ENCODE data around the gene CALM3. TPM values are rescaled to one million over a fixed set of nuclear protein-coding genes. Genes with fewer than 3 reads are reported as not detected.

The CALM3 gene
- total RNA-seq, 1 donor, result 210 TPM

DNA sequence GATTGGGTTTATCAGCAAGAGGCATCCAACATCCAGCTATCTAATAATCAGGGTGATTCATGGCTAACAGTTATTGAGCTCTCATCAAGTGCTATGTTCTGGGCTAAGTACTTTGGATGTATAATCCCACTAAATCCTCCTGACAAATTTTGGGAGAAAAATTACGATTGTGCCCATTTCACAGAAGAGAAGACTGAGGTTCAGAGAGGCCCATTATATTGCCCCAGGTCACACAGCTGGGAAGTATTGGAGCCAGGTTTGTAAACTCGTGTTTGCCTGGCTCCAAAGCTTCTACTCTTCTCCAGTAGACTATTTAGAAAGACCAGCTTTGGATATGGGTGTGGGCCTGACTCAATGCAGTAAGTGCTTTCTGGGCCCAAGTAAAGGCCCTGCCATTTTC lies 20.9 kb upstream of the CALM3 start:
- DNase-seq (ENCODE audit: low read depth), result no peak
- TF ChIP-seq, protein P1, sequence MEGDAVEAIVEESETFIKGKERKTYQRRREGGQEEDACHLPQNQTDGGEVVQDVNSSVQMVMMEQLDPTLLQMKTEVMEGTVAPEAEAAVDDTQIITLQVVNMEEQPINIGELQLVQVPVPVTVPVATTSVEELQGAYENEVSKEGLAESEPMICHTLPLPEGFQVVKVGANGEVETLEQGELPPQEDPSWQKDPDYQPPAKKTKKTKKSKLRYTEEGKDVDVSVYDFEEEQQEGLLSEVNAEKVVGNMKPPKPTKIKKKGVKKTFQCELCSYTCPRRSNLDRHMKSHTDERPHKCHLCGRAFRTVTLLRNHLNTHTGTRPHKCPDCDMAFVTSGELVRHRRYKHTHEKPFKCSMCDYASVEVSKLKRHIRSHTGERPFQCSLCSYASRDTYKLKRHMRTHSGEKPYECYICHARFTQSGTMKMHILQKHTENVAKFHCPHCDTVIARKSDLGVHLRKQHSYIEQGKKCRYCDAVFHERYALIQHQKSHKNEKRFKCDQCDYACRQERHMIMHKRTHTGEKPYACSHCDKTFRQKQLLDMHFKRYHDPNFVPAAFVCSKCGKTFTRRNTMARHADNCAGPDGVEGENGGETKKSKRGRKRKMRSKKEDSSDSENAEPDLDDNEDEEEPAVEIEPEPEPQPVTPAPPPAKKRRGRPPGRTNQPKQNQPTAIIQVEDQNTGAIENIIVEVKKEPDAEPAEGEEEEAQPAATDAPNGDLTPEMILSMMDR (IDR thresholded peaks at IDR 0.05; ENCODE audit: insufficient read depth, low read length), result no peak
- no peak overlapping the region for H3K4me3 ChIP-seq (ENCODE audit: low read depth, low read length)

DNA sequence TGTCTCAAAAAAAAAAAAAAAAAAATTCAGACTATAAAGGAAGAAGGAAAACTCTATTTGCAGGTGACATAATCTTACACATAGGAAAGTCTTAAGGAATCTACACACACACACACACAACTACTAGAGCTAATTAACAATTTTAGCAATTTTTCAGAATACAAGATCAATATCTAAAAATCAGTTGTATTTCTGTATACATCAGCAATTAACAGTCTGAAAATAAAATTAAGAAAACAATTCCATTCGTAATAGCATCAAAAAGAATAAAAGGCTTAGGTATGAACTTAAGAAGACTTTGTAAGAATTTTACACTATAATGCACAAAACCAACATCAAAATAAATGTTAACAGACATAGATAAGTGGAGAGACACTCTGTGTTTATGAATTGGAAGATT lies 15.6 kb upstream of the CALM3 start:
- DNase-seq (ENCODE audit: low read depth), result no peak
- TF ChIP-seq, protein P1 (IDR thresholded peaks at IDR 0.05; ENCODE audit: insufficient read depth, low read length), result no peak
- H3K4me3 ChIP-seq (ENCODE audit: low read depth, low read length), result no peak overlapping the region

DNA sequence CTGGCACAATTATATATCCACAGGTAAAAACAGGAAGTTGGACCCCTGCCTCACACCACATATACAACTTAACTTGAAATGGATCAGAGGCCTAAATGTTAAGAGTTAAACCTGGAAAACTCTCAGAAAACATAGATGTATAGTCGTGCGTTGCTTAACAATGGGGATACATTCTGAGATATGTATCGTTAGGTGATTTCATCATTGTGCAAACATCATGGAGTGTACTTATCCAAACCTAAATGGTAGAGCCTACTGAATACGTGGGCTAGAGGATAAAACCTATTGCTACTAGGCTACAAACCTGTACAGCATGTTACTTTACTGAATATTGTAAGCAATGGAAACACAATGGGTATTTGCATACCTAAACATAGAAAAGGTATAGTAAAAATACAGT lies 14.8 kb upstream of the CALM3 start:
- TF ChIP-seq, protein P1 (IDR thresholded peaks at IDR 0.05; ENCODE audit: insufficient read depth, low read length), result no peak
- H3K4me3 ChIP-seq (ENCODE audit: low read depth, low read length), result no peak overlapping the region
- DNase-seq (ENCODE audit: low read depth), result no peak

DNA sequence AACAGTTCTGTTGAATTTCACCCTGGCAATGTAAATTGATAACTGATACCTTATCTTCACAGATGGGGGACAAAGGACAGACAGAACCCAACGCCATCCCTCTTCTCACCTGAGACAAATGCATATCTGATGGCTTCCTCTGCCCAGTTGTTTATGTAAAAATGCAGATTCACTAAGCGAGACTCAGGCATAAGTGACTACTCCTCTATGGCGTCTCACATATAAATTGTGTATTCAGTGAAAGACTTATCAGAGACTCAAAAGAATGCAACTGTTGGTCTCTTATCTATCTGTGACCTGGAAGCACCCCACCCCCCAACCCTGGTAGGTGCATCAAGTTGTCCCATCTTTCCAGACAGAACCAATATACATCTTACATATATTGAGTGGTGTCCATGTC lies 13.3 kb upstream of the CALM3 start:
- no peak for DNase-seq (ENCODE audit: low read depth)
- H3K4me3 ChIP-seq (ENCODE audit: low read depth, low read length), result no peak overlapping the region
- TF ChIP-seq, protein P1 (IDR thresholded peaks at IDR 0.05; ENCODE audit: insufficient read depth, low read length), result no peak

DNA sequence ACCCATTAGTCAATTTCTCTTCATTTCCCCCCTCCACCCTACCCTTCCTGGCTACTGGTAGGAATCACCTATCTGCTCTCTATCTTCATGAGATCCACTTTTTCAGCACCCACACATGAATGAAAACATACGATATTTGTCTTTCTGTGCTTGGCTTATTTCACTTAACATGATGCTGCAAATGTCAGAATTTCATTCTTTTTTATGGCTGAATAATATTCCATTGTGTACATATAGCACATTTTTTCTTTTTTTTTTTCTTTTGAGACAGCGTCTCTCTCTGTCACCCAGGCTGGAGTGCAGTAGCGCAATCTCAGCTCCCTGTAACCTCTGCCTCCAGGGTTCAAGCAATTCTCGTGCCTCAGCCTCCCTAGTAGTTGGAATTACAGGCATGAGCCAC lies 9.9 kb upstream of the CALM3 start:
- TF ChIP-seq, protein P1 (IDR thresholded peaks at IDR 0.05; ENCODE audit: insufficient read depth, low read length), result no peak
- no peak for DNase-seq (ENCODE audit: low read depth)
- no peak overlapping the region for H3K4me3 ChIP-seq (ENCODE audit: low read depth, low read length)

DNA sequence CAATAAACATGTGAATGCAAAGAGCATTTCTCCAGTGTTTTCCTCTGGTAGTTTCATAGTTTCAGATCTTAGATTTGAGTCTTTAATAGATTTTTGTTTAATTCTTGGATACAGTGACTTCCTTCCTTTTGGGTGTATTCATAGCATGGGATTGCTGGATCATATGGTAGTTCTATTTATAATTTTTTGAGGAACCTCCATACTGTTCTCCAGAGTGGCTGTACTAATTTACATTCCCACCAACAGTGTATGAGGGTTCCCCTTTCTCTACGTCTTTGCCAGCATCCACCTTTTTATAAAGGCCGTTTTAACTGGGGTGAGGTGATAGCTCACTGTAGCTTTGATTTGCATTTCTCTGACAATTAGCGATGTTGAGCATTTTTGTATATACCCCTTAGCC lies 9.3 kb upstream of the CALM3 start:
- no peak overlapping the region for H3K4me3 ChIP-seq (ENCODE audit: low read depth, low read length)
- TF ChIP-seq, protein P1 (IDR thresholded peaks at IDR 0.05; ENCODE audit: insufficient read depth, low read length), result no peak
- DNase-seq (ENCODE audit: low read depth), result no peak

DNA sequence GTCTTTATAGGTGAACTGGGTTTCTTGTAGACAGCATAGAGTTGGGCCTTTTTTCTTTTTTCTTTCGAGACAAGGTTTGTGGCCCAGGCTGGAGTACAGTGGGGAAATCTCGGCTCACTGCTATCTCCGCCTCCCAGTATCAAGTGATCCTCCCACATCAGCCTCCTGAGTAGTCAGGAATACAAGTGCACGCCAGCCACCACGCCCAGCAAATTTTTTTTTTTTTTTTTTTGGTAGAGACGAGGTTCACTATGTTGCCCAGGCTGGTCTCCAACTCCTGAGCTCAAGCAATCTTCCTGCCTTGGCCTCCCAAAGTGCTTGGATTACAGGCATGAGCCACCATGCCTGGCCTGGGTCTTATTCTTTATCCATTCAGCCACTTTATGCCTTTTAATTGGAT lies 5.1 kb upstream of the CALM3 start:
- no peak overlapping the region for H3K4me3 ChIP-seq (ENCODE audit: low read depth, low read length)
- TF ChIP-seq, protein P1 (IDR thresholded peaks at IDR 0.05; ENCODE audit: insufficient read depth, low read length), result no peak
- no peak for DNase-seq (ENCODE audit: low read depth)

All from fibroblast of the aortic adventitia (primary cell).